HepG2 (cell line): ENCODE data around the gene HOXD3. TPM values are rescaled to one million over a fixed set of nuclear protein-coding genes. Genes with fewer than 3 reads are reported as not detected.

ENCODE experiments used
- CEBPB ChIP-seq: IDR thresholded peaks from 2 replicates; pipeline ENCODE4 v1.6.1; 2011; ENCODE audit warnings: low read depth, low read length, improper control_type of control experiment, borderline replicate concordance
- CENPX ChIP-seq: sonication (generic); formaldehyde crosslinking; IDR thresholded peaks from 2 replicates; pipeline ENCODE4 v1.9.0; 2021; ENCODE audit warnings: mild to moderate bottlenecking, missing genetic modification reagents, moderate library complexity
- DMTF1 ChIP-seq: sonication (generic); formaldehyde crosslinking; IDR thresholded peaks from 2 replicates; pipeline ENCODE4 v1.4.0; 2020; ENCODE audit warnings: mild to moderate bottlenecking, missing genetic modification reagents
- FOSL1 ChIP-seq: sonication (generic); formaldehyde crosslinking; IDR thresholded peaks from 2 replicates; pipeline ENCODE4 v1.9.0; 2021; ENCODE audit warnings: missing genetic modification reagents, borderline replicate concordance
- HINFP ChIP-seq: sonication (generic); formaldehyde crosslinking; IDR thresholded peaks from 2 replicates; pipeline ENCODE4 v1.4.0; 2020; ENCODE audit warnings: low read depth, mild to moderate bottlenecking, missing genetic modification reagents
- LRRFIP1 ChIP-seq: sonication (generic); formaldehyde crosslinking; conservative IDR thresholded peaks from 2 replicates; pipeline ENCODE4 v1.4.0; 2020; ENCODE audit warnings: missing genetic modification reagents
- NCOR1 ChIP-seq: fragments of 200-600 bp; sonication (generic); IDR thresholded peaks from 2 replicates; pipeline ENCODE4 v1.7.0; 2017; ENCODE audit warnings: antibody characterized with exemption, low read length, borderline replicate concordance
- NR0B2 ChIP-seq: sonication (generic); formaldehyde crosslinking; IDR thresholded peaks from 2 replicates; pipeline ENCODE4 v1.4.0; 2020; ENCODE audit warnings: mild to moderate bottlenecking, missing genetic modification reagents
- PCBP2 ChIP-seq: fragments of 200-400 bp; formaldehyde crosslinking; optimal IDR thresholded peaks from 2 replicates; pipeline ENCODE3; 2018; ENCODE audit warnings: low read length, low read depth; ENCODE audit not compliant: poor library complexity, severe bottlenecking
- TBP ChIP-seq: sonication (generic); formaldehyde crosslinking; IDR thresholded peaks from 2 replicates; pipeline ENCODE4 v1.5.0; 2020; ENCODE audit warnings: missing genetic modification reagents
- TEAD2 ChIP-seq: sonication (generic); formaldehyde crosslinking; IDR thresholded peaks from 2 replicates; pipeline ENCODE4 v1.9.0; 2021; ENCODE audit warnings: missing genetic modification reagents
- YEATS2 ChIP-seq: sonication (generic); formaldehyde crosslinking; IDR thresholded peaks from 2 replicates; pipeline ENCODE4 v1.4.0; 2020; ENCODE audit warnings: missing genetic modification reagents, borderline replicate concordance
- ZBTB14 ChIP-seq: sonication (generic); formaldehyde crosslinking; IDR thresholded peaks from 2 replicates; pipeline ENCODE4 v1.4.0; 2020; ENCODE audit warnings: missing genetic modification reagents
- ZBTB37 ChIP-seq: sonication (generic); formaldehyde crosslinking; IDR thresholded peaks from 2 replicates; pipeline ENCODE4 v1.4.0; 2020; ENCODE audit warnings: mild to moderate bottlenecking, missing genetic modification reagents
- ZNF207 ChIP-seq: fragments of 450-650 bp; IDR thresholded peaks from 2 replicates; pipeline ENCODE4 v1.6.1; 2016; ENCODE audit warnings: antibody characterized with exemption, borderline replicate concordance
- ZNF224 ChIP-seq: sonication (generic); formaldehyde crosslinking; IDR thresholded peaks from 2 replicates; pipeline ENCODE4 v1.5.0; 2020; ENCODE audit warnings: mild to moderate bottlenecking, missing genetic modification reagents
- ZNF563 ChIP-seq: sonication (generic); formaldehyde crosslinking; IDR thresholded peaks from 2 replicates; pipeline ENCODE4 v1.8.0; 2022; ENCODE audit warnings: mild to moderate bottlenecking, moderate library complexity, missing genetic modification reagents
- ZNF567 ChIP-seq: sonication (generic); formaldehyde crosslinking; IDR thresholded peaks from 2 replicates; pipeline ENCODE4 v1.8.1; 2023; ENCODE audit warnings: mild to moderate bottlenecking, missing genetic modification reagents, borderline replicate concordance
- ZNF570 ChIP-seq: sonication (generic); formaldehyde crosslinking; IDR thresholded peaks from 2 replicates; pipeline ENCODE4 v1.4.0; 2020; ENCODE audit warnings: mild to moderate bottlenecking, missing genetic modification reagents, borderline replicate concordance
- polyA plus RNA-seq, 8 experiments: library from polyadenylated mRNA; depleted of rRNA in 3 of 8; stranded (reverse) in 7 of 8; unstranded in 1 of 8; fragments of >200 nt; fragmentation: Illumina TruSeq in 4 of 8; extraction: Trizol in 4 of 8; gene quantifications; 2 replicates each; pipeline versions ENCODE4 v1.2.1 to v1.2.3, GENCODE V29; 2011 to 2016; ENCODE audit warnings: low read depth in 4 of 8, missing spikeins in 1 of 8, mixed read lengths in 1 of 8; ENCODE audit not compliant: insufficient read depth in 1 of 8
- total RNA-seq, 5 experiments: library from RNA; depleted of rRNA; stranded (reverse); fragments of >200 nt; fragmentation: Illumina TruSeq; extraction: Trizol; gene quantifications; 2 replicates each; pipeline ENCODE4 v1.2.3, GENCODE V29; 2016; ENCODE audit warnings: low read depth in 1 of 5

Gene HOXD3
- total and polyA plus RNA-seq, 2 of the 13 experiments (the other 11 are each of a cell fraction or from before 2014, with no cell fraction given), result 0.05 to 0.09 TPM

GRCh38 chr2:176140513-176141317, 16.4 kb upstream of the HOXD3 start (continued):
- 0 out of 2 replicates have a peak, but pooled peaks have one; percentile 17 for TF ChIP-seq ZNF567 (CRISPR knock-in tag)
- TF ChIP-seq TBP, result no peak
- TF ChIP-seq FOSL1, result no peak
- peak; percentile 44; the same call in 1 of the 2 replicates for TF ChIP-seq ZNF224
- no peak for TF ChIP-seq ZNF207
- no peak for TF ChIP-seq DMTF1 (CRISPR knock-in tag)
- TF ChIP-seq CENPX (CRISPR knock-in tag), result no peak
- no peak for TF ChIP-seq CEBPB
- TF ChIP-seq LRRFIP1 (CRISPR knock-in tag), result no peak; the same call in 1 of the 2 replicates
- TF ChIP-seq ZNF570 (CRISPR knock-in tag), result no peak
- TF ChIP-seq HINFP (CRISPR knock-in tag), result peak; percentile 82; the same call in 1 of the 2 replicates
- peak; percentile 29; the same call in 1 of the 2 replicates for TF ChIP-seq YEATS2 (CRISPR knock-in tag)
- TF ChIP-seq NR0B2 (CRISPR knock-in tag), result no peak
- no peak for TF ChIP-seq NCOR1
- TF ChIP-seq PCBP2, result no peak
- TF ChIP-seq ZNF563 (CRISPR knock-in tag), result peak; percentile 59; the same call in 1 of the 2 replicates
- no peak for TF ChIP-seq ZBTB37 (CRISPR knock-in tag)
- no peak for TF ChIP-seq TEAD2 (CRISPR knock-in tag)
- no peak for TF ChIP-seq ZBTB14 (CRISPR knock-in tag)
